ENCODE measurements around the gene FBXO24. TPM values are rescaled to one million over a fixed set of nuclear protein-coding genes. Genes with fewer than 3 reads are reported as not detected.

FBXO24 gene
- polyA plus RNA-seq, 3 donors: 0.16 to 0.52 (median 0.45) TPM

DNA sequence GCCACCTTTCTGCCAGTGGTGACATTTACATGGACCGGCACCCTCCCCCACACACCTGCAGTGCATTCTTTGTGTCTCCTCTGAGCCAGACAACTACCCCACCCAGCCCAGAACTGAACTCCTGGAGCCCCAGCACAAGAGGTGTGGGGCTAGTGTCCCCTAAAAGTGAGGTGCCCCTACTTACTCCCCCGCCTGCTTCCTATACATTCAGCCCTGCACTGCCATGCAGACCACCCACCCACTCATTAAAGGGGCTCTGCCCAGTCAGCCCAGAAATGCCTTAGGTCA lies 14.4 kb upstream of the FBXO24 start:
- 92 to 100% (median 98%) methylated on average over 2 of the region's 2 CpGs for WGBS, 3 donors
- H3K27ac ChIP-seq (ENCODE audit: low read depth, low read length): no peak overlapping the region

DNA sequence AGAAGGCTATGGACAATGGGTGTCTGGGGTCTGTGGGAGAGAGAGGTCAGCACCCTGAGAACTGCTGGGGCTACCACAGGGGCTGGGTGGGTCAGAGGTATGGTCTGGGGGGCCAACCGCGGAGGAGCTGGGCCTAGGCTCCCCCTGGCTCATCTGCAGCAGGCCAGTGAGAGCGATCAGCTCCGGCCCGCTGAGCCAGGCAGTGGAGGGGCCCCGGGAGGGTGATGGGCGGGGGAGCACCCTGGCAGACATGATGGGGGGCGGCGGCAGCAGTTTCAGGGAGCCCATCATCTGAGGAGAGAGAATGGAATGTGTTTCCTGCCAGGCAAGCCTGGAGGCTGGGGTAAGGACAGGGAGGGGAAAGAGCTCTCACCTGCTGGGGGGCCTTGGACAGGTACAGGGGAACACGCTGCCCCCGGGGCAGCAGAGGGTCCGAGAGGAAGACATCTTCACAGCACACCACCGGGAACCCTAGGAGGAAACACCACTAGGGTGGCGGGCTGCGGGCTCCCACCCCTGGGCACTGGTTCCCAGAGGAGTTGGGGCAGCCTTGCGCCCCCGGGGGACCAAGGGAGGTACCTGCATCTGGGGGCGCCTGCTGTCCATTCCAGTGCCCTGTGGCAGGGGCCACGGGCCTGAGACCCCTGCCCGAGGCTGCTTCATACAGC lies 13.7 kb upstream of the FBXO24 start:
- WGBS, 3 donors: 81 to 89% (median 86%) methylated on average over 19 to 20 of the region's 20 CpGs
- no peak overlapping the region for H3K27ac ChIP-seq (ENCODE audit: low read depth, low read length)

DNA sequence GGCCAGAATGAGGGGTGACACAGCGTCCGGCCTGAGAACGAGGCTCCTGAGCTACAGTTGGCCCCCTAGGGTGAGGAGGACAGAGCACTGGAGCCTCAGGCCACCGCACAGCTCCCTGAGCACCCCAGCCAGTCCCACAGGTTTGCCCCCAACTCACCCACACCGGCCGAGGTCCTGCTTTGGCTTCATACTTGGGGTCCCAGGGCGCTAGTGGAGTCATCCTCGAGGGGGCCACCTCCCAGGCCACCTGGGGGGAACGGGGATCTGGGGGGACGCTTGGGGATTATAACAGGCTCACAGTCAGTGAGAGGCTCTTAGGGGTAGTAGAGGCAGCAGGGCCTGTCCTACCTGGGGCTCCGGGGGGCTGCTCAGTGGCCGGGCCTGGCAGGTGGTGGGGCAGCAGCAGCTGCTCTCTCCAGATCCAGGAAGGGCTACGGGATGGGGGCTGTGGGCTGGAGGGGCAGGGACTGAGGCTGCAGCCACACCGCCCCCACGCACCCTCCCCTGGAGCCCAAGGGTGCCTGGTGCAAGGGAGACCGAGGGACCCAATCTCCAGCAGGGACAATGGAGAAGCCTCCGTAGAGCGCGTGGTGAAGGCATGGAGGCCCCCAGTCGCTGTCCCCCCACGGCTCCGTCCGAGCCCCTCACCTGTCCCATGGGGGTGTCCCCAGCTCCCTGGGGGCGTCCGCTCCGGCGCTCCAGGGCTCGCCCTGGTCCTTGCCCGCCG lies 13.0 kb upstream of the FBXO24 start:
- WGBS, 3 donors: 93 to 95% (median 93%) methylated on average over 27 to 30 of the region's 30 CpGs
- H3K27ac ChIP-seq (ENCODE audit: low read depth, low read length): no peak overlapping the region

DNA sequence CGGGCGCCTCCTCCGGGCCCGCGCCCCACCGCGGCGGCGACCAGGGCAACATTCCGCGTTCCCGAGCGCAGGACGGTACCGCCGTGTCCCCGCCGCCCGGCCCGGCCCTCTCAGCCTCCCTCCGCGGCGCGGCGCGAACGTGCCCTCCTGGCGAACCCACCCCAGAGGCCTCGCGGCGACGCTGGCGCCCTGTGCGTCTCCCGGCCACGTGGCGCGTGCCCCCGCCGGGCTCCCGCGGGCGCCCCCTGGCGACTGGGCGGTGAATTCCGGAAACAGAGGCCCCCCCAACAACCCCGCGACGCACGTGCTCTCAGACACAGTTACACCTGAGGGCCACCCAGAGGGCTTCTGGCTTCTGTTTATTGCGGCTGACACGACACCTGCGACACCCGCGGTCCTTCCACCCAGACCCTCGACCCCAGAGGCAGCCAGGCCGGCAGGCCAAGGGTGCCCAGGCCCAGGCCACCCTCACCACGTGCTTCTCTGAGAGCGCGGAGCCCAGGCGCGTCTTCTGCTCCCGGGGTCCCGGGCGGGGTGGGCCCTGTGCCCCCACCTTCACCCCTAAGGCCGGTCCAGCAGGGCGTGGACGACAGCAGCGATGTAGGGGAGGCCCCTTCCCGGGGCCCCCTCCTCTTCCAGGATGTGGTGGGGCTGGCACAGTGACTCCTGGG lies 12.3 kb upstream of the FBXO24 start, which contains the start of gene SAP25:
Gene SAP25, minus strand, starts transcription at position 210 of the 671 bp plus-strand sequence. Its CDS starts 158 bp downstream, at position 52.
- no peak within 1 kb of the TSS for H3K27ac ChIP-seq (ENCODE audit: low read depth, low read length)
- WGBS, 3 donors: 90 to 95% (median 95%) methylated on average over 65 to 70 of the region's 70 CpGs

DNA sequence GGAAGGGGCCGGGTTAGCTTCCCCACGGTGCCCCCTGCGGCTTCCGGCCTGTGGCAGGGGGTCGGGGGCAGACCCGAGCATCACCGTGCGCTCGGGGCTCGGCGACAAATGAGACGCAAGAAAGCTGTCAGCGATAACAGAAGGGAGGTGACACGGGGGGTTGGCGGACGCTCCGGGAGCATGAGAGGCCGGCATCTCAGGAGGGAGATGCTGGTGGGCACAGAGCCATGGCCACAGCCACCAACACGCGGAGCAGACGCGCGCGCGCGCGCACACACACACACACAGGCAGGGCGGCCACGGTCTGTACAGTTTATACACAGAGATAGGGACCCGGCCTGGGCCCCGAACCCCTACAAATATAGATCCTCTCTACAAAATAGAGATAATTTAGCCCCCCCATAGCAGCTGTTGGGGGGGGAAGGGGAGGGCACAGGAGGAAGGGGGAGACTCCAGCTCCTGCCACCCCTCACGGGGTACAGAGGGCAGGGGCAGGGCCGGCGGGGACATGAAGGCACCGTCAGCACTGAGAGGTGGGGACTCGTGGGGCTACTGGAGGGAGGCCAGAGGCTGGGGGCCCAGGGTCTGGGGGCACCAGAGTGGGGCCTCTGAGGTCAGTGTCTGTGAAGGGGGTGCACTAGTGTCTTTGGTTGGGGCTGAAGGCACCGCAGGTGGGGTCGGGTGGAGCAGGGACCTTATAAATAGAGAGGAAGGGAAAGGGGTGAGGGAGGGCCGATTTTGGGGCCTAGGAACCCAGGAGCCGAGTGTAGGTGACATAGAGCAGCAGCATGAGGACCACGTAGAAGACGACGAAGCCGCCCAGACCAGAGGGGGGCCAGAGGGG lies 11.5 kb upstream of the FBXO24 start:
- 92 to 95% (median 94%) methylated on average over 44 of the region's 44 CpGs for WGBS, 3 donors
- H3K27ac ChIP-seq (ENCODE audit: low read depth, low read length): no peak overlapping the region

DNA sequence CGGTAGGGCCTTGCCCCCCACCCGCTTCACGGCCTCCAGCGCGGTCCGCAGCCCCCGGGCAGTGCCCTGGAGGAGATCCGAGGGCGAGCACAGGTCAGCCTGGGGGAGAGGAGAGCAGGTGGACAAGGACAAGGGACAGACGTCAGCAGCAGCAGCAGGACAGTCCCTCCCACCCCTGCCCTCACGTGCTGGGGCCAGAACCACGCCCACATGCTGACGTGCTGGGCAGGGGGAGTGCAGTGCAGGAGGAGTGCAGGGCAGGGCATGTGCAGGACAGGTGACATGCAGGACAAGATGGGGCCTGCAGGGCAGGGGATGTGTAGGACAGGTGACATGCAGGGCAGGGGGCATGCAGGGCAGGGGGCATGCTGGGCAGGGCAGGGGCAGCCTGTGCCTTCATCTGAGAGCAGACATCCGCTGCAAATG lies 10.9 kb upstream of the FBXO24 start:
- WGBS, 3 donors: 81 to 84% (median 82%) methylated on average over 14 of the region's 14 CpGs
- no peak overlapping the region for H3K27ac ChIP-seq (ENCODE audit: low read depth, low read length)

DNA sequence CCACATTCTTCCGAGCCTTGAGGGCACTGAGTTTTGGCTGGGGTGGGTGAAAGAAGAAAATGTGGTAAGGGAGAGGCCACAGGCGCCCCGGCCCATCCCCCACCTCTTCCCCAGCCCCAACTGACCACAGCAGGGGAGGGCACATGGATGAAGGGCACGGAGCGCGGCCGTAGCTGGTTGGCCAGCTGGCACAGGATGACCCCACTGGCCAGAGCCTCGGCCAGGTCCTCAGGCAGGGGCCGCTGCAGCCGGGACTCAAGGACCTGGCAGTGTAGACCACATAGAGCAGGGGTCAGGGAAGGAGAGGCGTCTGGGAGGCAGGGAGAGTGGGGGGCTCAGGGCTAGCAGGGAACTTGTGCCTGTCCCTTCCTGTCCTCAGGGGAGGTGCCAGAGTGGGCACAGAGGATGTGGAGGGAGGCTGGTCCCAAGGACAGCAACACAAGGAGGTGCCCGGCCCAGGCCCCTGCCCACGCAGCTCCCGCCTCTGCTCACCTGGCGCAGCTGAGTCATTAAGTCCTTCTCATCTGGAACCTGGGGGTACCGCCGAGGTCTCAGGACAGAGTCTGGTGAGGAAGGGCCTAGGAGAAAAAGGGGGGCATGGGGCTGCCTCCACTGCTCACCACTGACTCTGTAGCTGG lies 10.3 kb upstream of the FBXO24 start:
- 91 to 97% (median 92%) methylated on average over 15 to 17 of the region's 17 CpGs for WGBS, 3 donors

DNA sequence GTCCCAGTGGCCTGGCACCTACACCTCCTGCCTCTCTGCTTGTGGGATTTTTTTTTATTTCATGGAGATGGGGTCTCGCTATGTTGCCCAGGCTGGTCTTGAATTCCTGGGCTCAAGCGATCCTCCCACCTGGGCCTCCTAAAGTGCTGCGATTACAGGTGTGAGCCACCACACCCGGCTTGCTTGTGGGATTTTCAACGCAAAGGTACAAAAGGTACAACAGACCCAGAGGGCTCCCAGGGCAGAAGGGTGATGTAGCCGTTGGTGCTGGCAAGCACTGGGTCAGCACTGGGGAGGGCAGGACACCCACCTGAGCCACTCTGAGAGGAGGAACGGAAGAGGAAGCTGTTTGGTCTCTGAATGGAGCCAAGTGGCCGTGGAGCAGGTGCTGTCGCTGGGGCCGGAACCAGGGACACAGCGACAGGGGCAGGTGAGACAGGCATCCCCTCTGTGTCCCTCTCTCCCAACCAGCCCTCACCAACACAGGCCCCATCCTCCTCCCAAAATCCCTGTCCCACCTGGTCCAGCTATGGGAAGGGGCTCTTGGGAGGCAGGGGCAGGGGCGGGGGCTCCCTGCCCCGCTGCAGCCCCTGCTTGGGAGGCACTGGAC lies 9.6 kb upstream of the FBXO24 start:
- 95 to 98% (median 96%) methylated on average over 13 of the region's 13 CpGs for WGBS, 3 donors

More for the DNA sequence above, 10.3 kb upstream of the FBXO24 start:
- H3K27ac ChIP-seq (ENCODE audit: low read depth, low read length): no peak overlapping the region

DNA sequence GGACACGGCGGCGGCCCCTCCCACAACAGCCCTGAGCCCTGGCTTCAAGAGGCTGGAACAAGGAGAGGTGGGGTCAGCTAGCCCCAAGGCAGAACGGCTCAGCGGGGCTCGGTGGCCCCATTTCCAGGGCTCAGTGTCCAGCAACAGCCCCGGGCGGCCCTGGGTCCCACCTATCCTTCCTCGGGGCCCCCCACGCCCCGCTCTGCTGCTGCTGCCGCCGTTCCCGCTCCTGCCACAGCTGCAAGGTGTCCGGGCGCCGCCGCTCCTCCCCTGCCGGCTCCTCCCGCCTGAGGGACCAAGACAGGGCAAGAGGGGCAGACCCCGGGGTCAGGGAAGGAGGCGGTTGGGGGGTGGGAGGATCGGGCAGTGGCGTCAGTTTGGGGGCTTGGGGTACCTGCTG lies 9.0 kb upstream of the FBXO24 start:
- H3K27ac ChIP-seq (ENCODE audit: low read depth, low read length): no peak overlapping the region
- 92 to 97% (median 93%) methylated on average over 20 to 24 of the region's 24 CpGs for WGBS, 3 donors

More for the DNA sequence above, 9.6 kb upstream of the FBXO24 start:
- H3K27ac ChIP-seq (ENCODE audit: low read depth, low read length): no peak overlapping the region

DNA sequence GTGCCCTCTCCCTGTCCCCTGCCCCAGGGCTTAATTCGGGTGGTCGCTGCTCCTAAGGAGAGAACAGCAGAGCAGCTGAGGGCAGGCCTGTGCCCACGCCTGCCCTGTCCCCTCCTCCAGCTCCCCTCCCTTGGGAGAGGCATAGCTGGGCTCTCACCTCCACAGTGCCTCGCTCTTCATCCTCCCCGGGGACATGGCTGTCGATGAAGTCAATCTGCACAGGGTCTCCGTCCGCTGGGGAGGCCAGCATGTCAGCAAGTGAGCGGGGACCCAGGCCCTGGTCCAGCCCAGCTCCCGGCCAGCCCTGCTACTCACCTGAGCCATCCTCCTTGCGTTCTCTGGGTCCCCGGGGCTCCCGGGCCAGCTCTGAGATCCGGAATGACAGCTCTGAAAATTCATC lies 8.6 kb upstream of the FBXO24 start:
- whole genome bisulfite sequencing, 3 donors: 93 to 96% (median 94%) methylated on average over 14 of the region's 14 CpGs
- no peak overlapping the region for H3K27ac ChIP-seq (ENCODE audit: low read depth, low read length)

DNA sequence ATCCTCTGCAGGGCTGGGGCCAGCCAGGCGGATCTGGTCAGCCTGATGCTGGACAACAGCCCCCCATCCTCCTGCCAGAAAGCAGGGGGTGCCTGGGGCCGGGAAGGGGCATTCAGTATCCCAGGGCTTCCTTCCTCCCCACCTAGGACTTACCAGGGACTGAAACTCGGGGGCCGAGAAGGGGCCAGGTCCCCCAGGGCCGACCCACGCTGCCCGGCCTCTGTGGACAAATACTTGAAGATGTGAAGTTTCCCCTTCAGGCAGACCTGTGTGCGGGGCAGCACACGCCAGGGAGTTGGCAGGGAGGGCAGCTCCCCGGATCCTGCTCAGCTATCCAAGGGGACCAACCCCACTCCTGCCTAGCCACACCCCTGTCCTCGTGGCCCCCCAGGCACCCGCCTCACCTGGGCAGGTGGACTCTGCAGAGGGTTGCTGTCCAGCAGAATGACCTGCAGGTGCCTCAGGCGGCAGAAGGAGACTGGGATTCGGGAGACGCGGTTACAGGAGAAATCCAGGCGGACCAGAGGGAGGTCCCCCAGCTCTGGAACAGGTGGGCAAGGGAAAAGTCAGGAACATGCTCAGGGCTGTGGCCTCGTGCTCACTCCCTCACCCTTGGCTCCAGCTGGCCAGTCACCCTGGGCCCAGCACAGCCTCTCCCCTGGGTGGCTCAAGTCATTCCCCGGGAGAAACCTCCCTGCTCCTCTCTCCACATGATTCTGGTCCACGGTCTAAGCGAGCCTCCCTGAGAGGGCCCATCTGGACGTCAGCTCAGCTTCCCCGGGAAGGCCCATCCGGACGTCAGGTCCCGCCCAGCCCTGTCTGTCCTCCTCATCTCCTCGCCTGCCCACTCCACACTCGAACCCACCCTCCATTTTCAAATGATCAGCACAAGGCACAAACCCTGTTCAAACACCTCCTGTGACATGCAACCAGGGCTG lies 7.6 kb upstream of the FBXO24 start:
- 92 to 93% (median 92%) methylated on average over 27 to 28 of the region's 28 CpGs for WGBS, 3 donors
- H3K27ac ChIP-seq (ENCODE audit: low read depth, low read length): no peak overlapping the region

DNA sequence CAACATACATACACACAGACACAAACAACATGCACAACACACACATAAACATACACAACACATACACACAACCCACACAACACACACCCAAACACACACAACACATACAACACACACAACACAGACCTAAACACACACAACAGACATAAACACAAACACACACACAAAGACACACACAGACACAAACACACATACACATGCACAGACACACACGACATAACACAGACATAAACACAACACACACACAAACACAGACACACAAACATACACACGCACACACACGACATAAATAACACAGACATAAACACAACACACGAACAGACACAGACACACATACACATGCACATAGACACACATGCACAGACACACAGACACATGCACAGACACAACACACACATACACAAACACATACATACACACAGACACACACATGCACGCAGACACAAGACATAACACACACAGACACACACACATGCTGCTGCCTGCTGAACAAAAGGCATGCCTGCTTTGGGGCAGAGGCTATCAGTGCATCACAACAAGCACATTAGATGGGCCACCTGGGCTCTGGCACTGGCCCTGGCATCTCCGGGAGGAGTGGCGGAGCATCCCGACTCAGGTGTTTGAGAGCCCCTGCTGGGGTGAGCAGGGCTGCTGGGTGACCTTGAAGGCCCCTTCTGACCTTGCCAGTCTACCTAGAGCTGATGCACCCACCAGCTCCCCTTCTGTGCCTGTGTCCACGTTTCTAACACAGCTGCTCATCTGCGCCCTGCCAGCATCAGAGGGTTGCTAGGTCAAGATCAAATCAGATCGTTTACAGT lies 5.5 kb upstream of the FBXO24 start:
- H3K27ac ChIP-seq (ENCODE audit: low read depth, low read length): no peak overlapping the region
- WGBS, 3 donors: 78 to 90% (median 87%) methylated on average over 11 of the region's 11 CpGs

DNA sequence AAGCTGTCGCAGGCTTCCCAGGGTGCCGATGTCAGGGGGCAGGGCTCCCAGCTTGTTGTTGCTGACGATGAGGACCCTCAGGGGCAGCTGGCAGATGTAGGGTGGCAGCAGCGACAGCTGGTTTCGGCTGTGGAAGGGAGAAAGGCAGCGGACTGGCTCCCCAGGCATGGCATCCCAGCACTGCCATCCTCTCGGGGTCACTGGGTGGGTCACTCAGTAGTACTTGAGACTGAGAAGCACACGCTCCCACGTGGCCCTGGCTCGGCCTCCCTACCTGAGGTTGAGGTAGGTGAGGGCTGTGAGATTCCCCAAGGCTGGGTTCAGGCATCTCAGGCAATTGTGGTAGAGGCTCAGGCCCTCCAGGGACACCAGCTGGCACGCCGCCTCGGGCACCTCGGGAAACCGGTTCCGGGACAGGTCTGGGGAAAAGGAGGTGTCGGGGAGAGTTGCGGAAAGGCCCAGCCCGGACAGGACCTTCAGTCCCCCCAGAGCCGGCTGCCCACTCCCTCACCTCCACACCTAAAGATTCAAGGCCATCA lies 4.0 kb upstream of the FBXO24 start:
- 49 to 89% (median 79%) methylated on average over 20 of the region's 20 CpGs for WGBS, 3 donors
- no peak overlapping the region for H3K27ac ChIP-seq (ENCODE audit: low read depth, low read length)

DNA sequence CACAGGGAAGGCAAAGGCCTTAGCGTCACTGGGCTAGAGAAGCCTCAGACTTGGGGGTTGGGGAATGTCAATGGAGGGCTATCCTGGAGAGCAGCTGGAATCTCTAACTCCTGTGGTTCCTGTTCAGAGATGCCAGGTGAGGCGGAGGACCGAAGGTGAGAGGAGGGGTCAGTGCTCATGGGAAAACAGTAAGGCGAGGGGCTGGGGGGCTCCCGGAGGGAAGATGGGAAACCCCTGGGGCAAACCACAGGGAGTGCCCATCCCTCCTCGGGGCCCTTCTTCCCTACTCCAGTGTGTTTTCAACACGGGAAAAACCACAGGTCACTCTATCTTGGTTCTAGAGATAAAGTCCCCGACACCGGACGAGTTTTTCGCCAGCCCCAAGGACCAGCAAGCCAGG lies 3.5 kb upstream of the FBXO24 start:
- WGBS, 3 donors: 35 to 60% (median 58%) methylated on average over 11 of the region's 11 CpGs
- H3K27ac ChIP-seq (ENCODE audit: low read depth, low read length): no peak overlapping the region

DNA sequence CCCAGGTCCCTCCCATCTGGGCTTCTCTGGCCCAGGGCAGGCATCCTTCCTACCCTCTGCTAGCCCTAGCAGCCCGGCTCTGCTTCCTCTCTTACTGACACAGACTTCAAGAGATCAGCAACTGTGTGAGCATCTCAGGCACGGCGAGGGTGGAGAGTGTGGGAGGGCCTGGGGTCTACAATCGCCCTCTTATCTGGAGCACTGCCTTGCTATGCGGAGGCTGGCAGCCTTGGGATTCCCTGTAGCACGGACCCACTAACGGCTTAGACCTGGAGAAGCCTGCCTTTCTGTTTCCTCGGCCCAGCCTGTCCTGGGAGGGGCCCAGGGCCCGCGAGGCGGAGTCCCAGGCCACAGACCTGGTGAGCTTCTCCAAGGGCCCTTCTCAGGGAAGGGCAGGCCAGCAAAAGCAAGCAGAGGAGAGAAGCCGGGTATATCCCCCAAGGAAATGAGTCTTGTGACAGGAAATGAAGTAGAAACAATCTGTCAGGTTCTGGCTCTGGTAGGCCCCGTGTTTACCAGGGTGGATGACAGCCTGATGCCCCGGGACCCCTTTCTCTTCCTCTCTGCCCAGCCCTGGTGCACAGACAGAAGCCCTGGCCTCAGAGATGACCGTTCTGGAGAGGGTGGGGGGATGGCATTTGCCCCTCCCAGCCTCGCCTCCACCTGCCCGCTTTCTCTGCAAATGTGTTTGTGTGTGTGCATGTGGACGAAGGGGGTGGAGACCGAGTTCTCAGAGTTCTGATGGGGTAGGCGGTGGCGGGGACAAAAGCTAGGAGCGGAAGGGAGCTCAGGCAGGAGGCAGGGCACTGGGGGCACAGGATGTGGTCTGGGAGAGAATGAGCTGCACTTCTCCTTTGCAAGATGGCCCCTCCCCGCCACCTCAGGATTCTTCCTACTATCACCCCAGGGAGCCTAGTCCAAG lies 2.7 kb upstream of the FBXO24 start:
- 21 to 34% (median 31%) methylated on average over 23 of the region's 23 CpGs for WGBS, 3 donors
- no peak overlapping the region for H3K27ac ChIP-seq (ENCODE audit: low read depth, low read length)
